ENCODE data around the gene FHAD1.

The FHAD1 gene

GRCh38 chr1:15312626-15313411 is 65.8 kb downstream of the FHAD1 start:
- Histone ChIP-seq H3K27me3 (ENCODE audit: control insufficient read depth in 1 of 2, insufficient read depth in 2 of 2, low read length in 2 of 2) (peaks cover 0 to 7% of the 10 kb centered on the region in 2 donors), H3K4me3 (ENCODE audit: low read depth in 1 of 2, low read length in 2 of 2) (no peak overlapping the region), H3K36me3 (ENCODE audit: insufficient read depth, low read length) (no peaks in the 10 kb centered on the region), H3K9ac (ENCODE audit: low read length) (no peak overlapping the region), H3K4me1 (ENCODE audit: insufficient read depth, low read length) (no peaks in the 10 kb centered on the region), H3K27ac (ENCODE audit: low read depth, low read length) (no peak overlapping the region), H3K9me3 (ENCODE audit: low read length) (no peaks in the 10 kb centered on the region)

DNA sequence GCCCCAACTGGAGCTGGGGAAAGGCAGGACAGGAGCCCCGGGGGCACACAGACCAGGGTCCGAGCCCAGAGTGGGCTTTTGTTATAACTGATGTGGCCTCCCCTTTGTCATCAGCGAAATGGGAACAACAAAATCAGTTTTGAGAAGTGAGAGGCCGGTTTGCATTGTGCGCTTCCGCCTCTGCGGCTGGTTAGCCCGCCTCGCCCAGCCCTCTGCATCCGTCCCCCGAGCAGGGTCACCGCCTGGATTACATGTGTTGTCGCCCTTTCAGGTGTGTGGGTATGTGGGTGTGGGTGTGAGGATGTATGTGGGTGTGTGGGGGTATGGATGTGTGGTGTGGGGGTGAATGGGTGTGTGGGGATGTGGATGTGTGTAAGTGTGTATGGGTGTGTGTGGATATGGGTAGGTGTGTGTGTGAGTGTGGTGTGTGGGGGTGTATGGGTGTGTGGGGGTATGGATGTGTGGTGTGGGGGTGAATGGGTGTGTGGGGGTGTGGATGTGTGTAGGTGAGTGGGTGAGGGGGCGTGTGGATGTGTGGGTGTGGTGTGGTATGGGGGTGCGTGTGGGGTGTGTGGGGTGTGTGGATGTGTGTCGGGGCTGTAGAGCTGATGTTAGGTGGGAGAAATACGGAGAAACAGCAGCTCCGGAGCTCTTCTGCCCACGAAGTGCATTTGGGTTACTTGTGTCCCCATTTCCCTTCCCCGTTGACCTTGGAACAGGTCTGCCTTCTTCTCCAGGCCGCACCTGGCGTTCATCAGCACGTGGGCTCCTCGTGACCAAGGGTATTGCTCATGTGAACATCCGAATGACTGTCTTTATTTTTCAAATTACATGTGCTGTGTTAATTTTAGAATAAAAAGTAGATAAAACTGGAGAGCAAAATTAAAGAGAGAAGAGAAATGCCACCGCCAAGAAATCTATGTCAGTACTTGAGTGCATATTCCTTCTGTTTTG is 67.6 kb downstream of the FHAD1 start:
- Histone ChIP-seq H3K36me3 (ENCODE audit: insufficient read depth, low read length) (no peaks in the 10 kb centered on the region), H3K4me3 (ENCODE audit: low read depth in 1 of 2, low read length in 2 of 2) (no peak overlapping the region), H3K4me1 (ENCODE audit: insufficient read depth, low read length) (no peaks in the 10 kb centered on the region), H3K9ac (ENCODE audit: low read length) (no peak overlapping the region), H3K9me3 (ENCODE audit: low read length) (no peaks in the 10 kb centered on the region), H3K27me3 (ENCODE audit: control insufficient read depth in 1 of 2, insufficient read depth in 2 of 2, low read length in 2 of 2) (peaks cover 0 to 7% of the 10 kb centered on the region in 2 donors), H3K27ac (ENCODE audit: low read depth, low read length) (no peak overlapping the region)

DNA sequence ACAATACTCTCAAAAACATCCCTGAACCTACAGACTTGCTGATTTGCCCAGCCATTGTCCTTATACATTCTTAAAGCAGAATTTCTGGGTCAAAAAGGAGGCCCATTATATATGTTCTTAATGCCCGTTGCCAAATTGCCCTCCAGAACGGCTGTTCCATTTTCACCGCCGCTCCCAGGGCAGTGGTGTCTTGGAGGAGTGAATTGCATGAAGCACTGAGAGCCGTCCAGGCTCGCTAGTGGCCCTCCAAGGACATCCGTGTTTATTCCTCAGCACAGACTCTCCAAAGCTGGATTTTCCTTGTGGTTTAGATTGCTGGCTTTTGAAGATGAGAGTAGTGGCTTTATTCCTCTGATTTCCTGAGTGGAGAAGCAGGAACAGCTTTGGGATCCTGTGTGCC is 68.8 kb downstream of the FHAD1 start:
- H3K27ac ChIP-seq (ENCODE audit: low read depth, low read length), result no peak overlapping the region
- no peaks in the 10 kb centered on the region for H3K9me3 ChIP-seq (ENCODE audit: low read length)
- no peaks in the 10 kb centered on the region for H3K4me1 ChIP-seq (ENCODE audit: insufficient read depth, low read length)
- H3K36me3 ChIP-seq (ENCODE audit: insufficient read depth, low read length), result no peaks in the 10 kb centered on the region
- no peak overlapping the region for H3K4me3 ChIP-seq (ENCODE audit: low read depth in 1 of 2, low read length in 2 of 2)
- H3K9ac ChIP-seq (ENCODE audit: low read length), result no peak overlapping the region
- H3K27me3 ChIP-seq (ENCODE audit: control insufficient read depth in 1 of 2, insufficient read depth in 2 of 2, low read length in 2 of 2), result no peaks in the 10 kb centered on the region

- Histone ChIP-seq H3K9me3 (ENCODE audit: low read length) (no peaks in the 10 kb centered on the region), H3K27ac (ENCODE audit: low read depth, low read length) (no peak overlapping the region), H3K4me3 (ENCODE audit: low read depth in 1 of 2, low read length in 2 of 2) (no peak overlapping the region)
Measured at GRCh38 chr1:15316510-15316909, 69.5 kb downstream of the FHAD1 start.

GRCh38 chr1:15320267-15320666 is 73.2 kb downstream of the FHAD1 start:
- Histone ChIP-seq H3K27ac (ENCODE audit: low read depth, low read length) (no peak overlapping the region), H3K27me3 (ENCODE audit: control insufficient read depth in 1 of 2, insufficient read depth in 2 of 2, low read length in 2 of 2) (no peaks in the 10 kb centered on the region), H3K9me3 (ENCODE audit: low read length) (no peaks in the 10 kb centered on the region), H3K4me3 (ENCODE audit: low read depth in 1 of 2, low read length in 2 of 2) (no peak overlapping the region), H3K4me1 (ENCODE audit: insufficient read depth, low read length) (peaks cover 14% of the 10 kb centered on the region), H3K9ac (ENCODE audit: low read length) (no peak overlapping the region), H3K36me3 (ENCODE audit: insufficient read depth, low read length) (no peaks in the 10 kb centered on the region)

More at GRCh38 chr1:15316510-15316909, 69.5 kb downstream of the FHAD1 start:
- H3K9ac ChIP-seq (ENCODE audit: low read length), result no peak overlapping the region
- H3K4me1 ChIP-seq (ENCODE audit: insufficient read depth, low read length), result no peaks in the 10 kb centered on the region
- H3K27me3 ChIP-seq (ENCODE audit: control insufficient read depth in 1 of 2, insufficient read depth in 2 of 2, low read length in 2 of 2), result no peaks in the 10 kb centered on the region
- H3K36me3 ChIP-seq (ENCODE audit: insufficient read depth, low read length), result no peaks in the 10 kb centered on the region

DNA sequence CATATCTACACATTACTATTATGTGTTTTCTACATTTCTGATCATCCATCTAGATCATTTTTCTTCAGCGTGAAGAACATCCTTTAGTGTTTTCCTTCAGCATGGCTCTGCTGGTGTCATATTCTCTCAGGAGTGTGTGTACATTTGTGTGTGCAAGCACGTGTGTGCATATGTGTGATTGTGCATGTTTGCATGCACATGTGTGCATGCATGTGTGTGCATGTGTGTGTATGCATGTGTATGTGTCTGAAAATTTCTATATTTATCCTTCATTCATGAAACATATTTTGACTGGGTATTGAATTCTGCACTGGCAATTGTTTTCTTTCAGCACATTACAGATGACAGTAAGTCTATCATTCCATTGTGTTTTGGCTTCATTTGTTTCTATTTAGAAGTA is 74.6 kb downstream of the FHAD1 start:
- Histone ChIP-seq H3K9me3 (ENCODE audit: low read length) (no peaks in the 10 kb centered on the region), H3K9ac (ENCODE audit: low read length) (no peak overlapping the region), H3K27me3 (ENCODE audit: control insufficient read depth in 1 of 2, insufficient read depth in 2 of 2, low read length in 2 of 2) (no peaks in the 10 kb centered on the region), H3K27ac (ENCODE audit: low read depth, low read length) (no peak overlapping the region), H3K4me3 (ENCODE audit: low read depth in 1 of 2, low read length in 2 of 2) (no peak overlapping the region), H3K4me1 (ENCODE audit: insufficient read depth, low read length) (peaks cover 14% of the 10 kb centered on the region), H3K36me3 (ENCODE audit: insufficient read depth, low read length) (no peaks in the 10 kb centered on the region)

GRCh38 chr1:15322648-15323350 is 75.8 kb downstream of the FHAD1 start:
- H3K27ac ChIP-seq (ENCODE audit: low read depth, low read length), result no peak overlapping the region
- H3K36me3 ChIP-seq (ENCODE audit: insufficient read depth, low read length), result no peaks in the 10 kb centered on the region
- H3K27me3 ChIP-seq (ENCODE audit: control insufficient read depth in 1 of 2, insufficient read depth in 2 of 2, low read length in 2 of 2), result no peaks in the 10 kb centered on the region
- H3K9ac ChIP-seq (ENCODE audit: low read length), result no peak overlapping the region
- no peak overlapping the region for H3K4me3 ChIP-seq (ENCODE audit: low read depth in 1 of 2, low read length in 2 of 2)
- peaks cover 14% of the 10 kb centered on the region for H3K4me1 ChIP-seq (ENCODE audit: insufficient read depth, low read length)
- H3K9me3 ChIP-seq (ENCODE audit: low read length), result no peaks in the 10 kb centered on the region

DNA sequence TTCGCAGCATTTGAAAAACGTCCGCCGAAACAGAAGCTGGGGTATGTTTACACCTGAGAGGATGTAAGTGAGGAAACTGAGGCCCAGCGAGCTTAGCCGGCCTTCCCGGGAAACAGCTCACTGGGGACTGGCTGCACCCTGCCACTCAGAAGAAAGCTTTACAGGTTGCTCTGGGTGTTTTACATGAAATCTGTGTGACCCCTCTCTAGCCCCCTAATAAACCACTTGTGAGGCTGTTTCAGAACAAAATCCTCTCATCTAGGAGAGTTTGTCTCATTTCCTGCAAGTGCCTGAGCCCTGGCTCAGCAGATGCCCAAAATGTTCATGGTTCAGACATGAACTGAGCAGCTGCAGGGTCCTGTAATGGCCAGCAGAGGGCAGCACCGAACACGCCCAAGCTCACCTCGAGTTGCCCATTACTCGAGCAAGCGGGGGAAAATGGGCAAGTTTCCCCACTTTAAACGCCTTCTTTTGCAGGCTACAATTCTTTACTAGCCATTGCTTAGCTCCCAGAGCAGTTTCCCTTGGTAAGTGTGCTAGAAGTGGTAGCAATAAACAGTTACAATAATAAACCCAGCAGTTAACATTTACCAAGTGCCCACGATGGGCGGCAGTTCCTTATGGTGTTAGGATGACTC is 76.4 kb downstream of the FHAD1 start:
- Histone ChIP-seq H3K4me3 (ENCODE audit: low read depth in 1 of 2, low read length in 2 of 2) (peak overlapping the region in 1 of 2 donors; percentile 43), H3K27me3 (ENCODE audit: control insufficient read depth in 1 of 2, insufficient read depth in 2 of 2, low read length in 2 of 2) (no peaks in the 10 kb centered on the region), H3K9me3 (ENCODE audit: low read length) (no peaks in the 10 kb centered on the region), H3K9ac (ENCODE audit: low read length) (no peak overlapping the region), H3K4me1 (ENCODE audit: insufficient read depth, low read length) (peaks cover 17% of the 10 kb centered on the region), H3K36me3 (ENCODE audit: insufficient read depth, low read length) (no peaks in the 10 kb centered on the region), H3K27ac (ENCODE audit: low read depth, low read length) (no peak overlapping the region)

GRCh38 chr1:15323989-15324868 is 77.2 kb downstream of the FHAD1 start:
- Histone ChIP-seq H3K27me3 (ENCODE audit: control insufficient read depth in 1 of 2, insufficient read depth in 2 of 2, low read length in 2 of 2) (no peaks in the 10 kb centered on the region), H3K36me3 (ENCODE audit: insufficient read depth, low read length) (no peaks in the 10 kb centered on the region), H3K4me3 (ENCODE audit: low read depth in 1 of 2, low read length in 2 of 2) (peak overlapping the region in 1 of 2 donors; percentile 43), H3K27ac (ENCODE audit: low read depth, low read length) (no peak overlapping the region), H3K4me1 (ENCODE audit: insufficient read depth, low read length) (peaks cover 24% of the 10 kb centered on the region), H3K9ac (ENCODE audit: low read length) (no peak overlapping the region), H3K9me3 (ENCODE audit: low read length) (no peaks in the 10 kb centered on the region)

DNA sequence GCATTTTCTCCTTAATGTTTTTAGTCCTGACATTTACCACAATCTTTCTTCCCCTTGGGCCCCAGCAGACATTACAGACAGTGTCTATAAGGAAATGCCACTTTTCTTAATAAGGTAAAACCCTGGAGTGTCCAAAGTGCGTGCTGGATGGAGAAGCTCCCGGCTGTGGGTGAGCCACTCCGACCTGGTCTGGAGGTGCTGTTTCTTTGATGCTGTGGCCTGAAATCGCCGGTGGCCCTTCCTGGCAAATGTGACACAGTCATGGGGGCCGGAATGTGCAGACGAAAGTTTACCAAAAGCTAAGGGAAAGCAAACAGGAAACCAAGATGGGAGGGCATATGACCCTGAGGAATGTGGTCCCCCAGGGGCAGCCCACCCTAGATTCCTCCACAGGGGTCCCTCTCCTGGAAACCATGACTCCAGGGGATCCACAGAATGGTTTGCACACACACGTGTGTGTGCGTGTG is 77.9 kb downstream of the FHAD1 start:
- no peaks in the 10 kb centered on the region for H3K36me3 ChIP-seq (ENCODE audit: insufficient read depth, low read length)
- H3K9ac ChIP-seq (ENCODE audit: low read length), result no peak overlapping the region
- H3K4me1 ChIP-seq (ENCODE audit: insufficient read depth, low read length), result peaks cover 28% of the 10 kb centered on the region
- no peak overlapping the region for H3K4me3 ChIP-seq (ENCODE audit: low read depth in 1 of 2, low read length in 2 of 2)
- no peaks in the 10 kb centered on the region for H3K9me3 ChIP-seq (ENCODE audit: low read length)
- no peaks in the 10 kb centered on the region for H3K27me3 ChIP-seq (ENCODE audit: control insufficient read depth in 1 of 2, insufficient read depth in 2 of 2, low read length in 2 of 2)
- H3K27ac ChIP-seq (ENCODE audit: low read depth, low read length), result no peak overlapping the region
